Measurements from ENCODE around the gene NPNT. TPM values are rescaled to one million over a fixed set of nuclear protein-coding genes. Genes with fewer than 3 reads are reported as not detected.
A peak's percentile ranks its signal among the peaks of the same experiment; 100 is the strongest.

The NPNT gene
- total RNA-seq, 4 donors from 2014 or later, result 15.6 to 53.8 (median 40.7) TPM

DNA sequence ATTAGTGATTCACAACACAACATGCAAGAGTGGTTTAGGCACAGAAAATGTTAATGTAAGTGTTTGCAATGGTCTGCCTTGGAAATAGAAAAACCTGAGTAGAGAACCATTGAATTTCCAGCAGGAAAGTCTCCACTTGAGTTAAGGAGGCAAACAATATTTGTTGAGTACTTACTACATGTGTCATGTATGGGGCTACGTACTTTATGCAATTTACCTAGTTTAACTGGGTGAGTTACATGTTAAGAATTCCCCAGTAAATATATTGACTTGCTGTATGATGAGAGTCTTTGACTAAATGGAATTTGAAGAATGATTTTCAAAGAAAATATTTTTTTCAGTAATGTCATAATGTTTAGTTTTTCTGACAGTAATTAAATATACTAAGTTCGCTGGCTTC, 7.8 kb upstream of the NPNT start:
- no peak for DNase-seq (ENCODE audit: low spot score in 2 of 2)
- WGBS, 2 donors, result 76 to 83% methylated on average over 2 of the region's 2 CpGs
- H3K36me3 ChIP-seq, result no peaks in the 10 kb centered on the region
- peaks cover 0 to 8% (median 0%) of the 10 kb centered on the region in 4 donors for H3K9me3 ChIP-seq
- no peak overlapping the region for H3K27ac ChIP-seq
- no peak overlapping the region for H3K4me3 ChIP-seq
- TF ChIP-seq, protein P1, sequence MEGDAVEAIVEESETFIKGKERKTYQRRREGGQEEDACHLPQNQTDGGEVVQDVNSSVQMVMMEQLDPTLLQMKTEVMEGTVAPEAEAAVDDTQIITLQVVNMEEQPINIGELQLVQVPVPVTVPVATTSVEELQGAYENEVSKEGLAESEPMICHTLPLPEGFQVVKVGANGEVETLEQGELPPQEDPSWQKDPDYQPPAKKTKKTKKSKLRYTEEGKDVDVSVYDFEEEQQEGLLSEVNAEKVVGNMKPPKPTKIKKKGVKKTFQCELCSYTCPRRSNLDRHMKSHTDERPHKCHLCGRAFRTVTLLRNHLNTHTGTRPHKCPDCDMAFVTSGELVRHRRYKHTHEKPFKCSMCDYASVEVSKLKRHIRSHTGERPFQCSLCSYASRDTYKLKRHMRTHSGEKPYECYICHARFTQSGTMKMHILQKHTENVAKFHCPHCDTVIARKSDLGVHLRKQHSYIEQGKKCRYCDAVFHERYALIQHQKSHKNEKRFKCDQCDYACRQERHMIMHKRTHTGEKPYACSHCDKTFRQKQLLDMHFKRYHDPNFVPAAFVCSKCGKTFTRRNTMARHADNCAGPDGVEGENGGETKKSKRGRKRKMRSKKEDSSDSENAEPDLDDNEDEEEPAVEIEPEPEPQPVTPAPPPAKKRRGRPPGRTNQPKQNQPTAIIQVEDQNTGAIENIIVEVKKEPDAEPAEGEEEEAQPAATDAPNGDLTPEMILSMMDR (IDR thresholded peaks at IDR 0.05), result no peak
- no peak for TF ChIP-seq EP300 (IDR thresholded peaks at IDR 0.05)
- no peak for TF ChIP-seq POLR2A (IDR thresholded peaks at IDR 0.05)
- H3K4me1 ChIP-seq, result no peaks in the 10 kb centered on the region
- H3K27me3 ChIP-seq, result no peaks in the 10 kb centered on the region

DNA sequence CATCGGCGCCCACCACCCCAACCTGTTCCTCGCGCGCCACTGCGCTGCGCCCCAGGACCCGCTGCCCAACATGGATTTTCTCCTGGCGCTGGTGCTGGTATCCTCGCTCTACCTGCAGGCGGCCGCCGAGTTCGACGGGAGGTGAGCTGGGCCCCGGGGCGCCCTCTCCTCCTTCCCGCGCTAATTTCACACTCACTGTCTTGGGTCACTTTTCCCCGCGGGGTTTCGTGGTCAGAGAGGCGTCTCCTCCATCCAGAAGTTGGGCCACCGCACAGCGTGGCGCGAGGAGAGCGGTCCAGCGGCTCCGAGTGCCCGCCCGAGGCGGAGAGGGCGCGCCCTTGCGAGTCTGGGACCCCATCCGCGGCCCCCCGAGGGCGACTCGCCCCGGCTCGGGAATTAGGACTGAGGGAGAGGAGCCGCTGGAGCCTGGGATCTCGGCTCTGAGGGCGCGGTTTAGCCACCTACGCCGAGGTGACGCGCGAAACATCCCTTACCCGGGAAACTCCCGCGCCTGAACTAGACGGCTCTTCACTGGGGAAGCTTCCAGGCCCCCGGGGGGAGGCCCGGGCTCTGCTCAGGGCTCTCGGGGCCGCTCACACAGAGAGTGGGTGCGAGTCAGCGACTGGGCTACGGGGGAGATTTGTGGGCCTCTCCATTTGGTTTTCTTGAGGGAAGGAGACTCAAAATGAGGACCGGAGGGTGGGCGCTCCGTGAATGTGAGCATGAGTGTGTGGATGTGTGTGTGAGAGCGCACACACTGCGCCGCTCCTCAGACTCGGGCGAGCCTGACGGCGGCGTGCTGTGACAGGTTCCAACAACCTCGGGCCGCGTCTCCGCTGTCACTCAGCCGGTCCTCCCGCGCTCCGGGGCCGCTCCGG, 551 bp downstream of the NPNT start:
- no peaks in the 10 kb centered on the region for H3K9me3 ChIP-seq
- H3K4me3 ChIP-seq, result peak overlapping the region; percentile 47 to 68 (median 58)
- peak overlapping the region; percentile 39 to 81 (median 75) for H3K27ac ChIP-seq
- no peak for DNase-seq (ENCODE audit: low spot score in 2 of 2)
- peaks cover 0 to 30% (median 0%) of the 10 kb centered on the region in 4 donors for H3K4me1 ChIP-seq
- peaks cover 0 to 29% of the 10 kb centered on the region in 2 donors for H3K27me3 ChIP-seq
- WGBS, 2 donors, result 1 to 2% methylated on average over 49 to 72 of the region's 84 CpGs
- no peaks in the 10 kb centered on the region for H3K36me3 ChIP-seq
- TF ChIP-seq, protein P1 (IDR thresholded peaks at IDR 0.05), result peak in 1 of 5 experiments; percentile 10
- TF ChIP-seq POLR2A (IDR thresholded peaks at IDR 0.05), result no peak

DNA sequence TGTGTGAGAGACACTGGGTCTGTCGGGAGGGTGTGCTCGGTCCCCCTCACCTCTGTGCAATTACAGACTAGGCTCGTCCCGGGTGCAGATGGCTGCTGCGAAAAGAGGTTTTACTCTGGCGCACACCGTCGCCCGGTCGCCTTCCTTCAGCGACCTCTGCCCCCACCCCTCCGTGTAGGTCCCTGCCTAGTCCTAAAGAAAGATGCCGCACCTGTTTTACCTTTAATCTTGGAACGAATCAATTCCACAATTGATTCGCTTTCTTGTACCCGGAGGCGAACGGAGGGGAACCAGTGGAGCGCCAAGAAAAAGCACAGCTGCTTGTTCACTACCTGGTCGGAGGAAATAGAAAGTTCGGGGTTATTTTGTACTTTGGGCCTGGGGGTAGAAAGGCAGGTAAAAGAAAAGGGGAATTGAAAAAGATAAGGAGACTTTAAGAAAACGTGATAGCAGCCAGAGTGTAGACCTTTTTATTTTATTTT, 1.2 kb downstream of the NPNT start:
- Histone ChIP-seq H3K27me3 (peaks cover 0 to 29% of the 10 kb centered on the region in 2 donors), H3K4me3 (peak overlapping the region; percentile 47 to 68 (median 58)), H3K9me3 (no peaks in the 10 kb centered on the region), H3K4me1 (peaks cover 0 to 30% (median 0%) of the 10 kb centered on the region in 4 donors), H3K36me3 (no peaks in the 10 kb centered on the region), H3K27ac (peak overlapping the region in 2 of 4 donors; percentile 72 to 81)
- TF ChIP-seq POLR2A (IDR thresholded peaks at IDR 0.05) (no peak), EP300 (IDR thresholded peaks at IDR 0.05) (no peak)
- TF ChIP-seq, protein P1 (IDR thresholded peaks at IDR 0.05), result no peak
- no peak for DNase-seq (ENCODE audit: low spot score in 2 of 2)
- WGBS, 2 donors, result 7 to 9% methylated on average over 20 to 22 of the region's 22 CpGs

DNA sequence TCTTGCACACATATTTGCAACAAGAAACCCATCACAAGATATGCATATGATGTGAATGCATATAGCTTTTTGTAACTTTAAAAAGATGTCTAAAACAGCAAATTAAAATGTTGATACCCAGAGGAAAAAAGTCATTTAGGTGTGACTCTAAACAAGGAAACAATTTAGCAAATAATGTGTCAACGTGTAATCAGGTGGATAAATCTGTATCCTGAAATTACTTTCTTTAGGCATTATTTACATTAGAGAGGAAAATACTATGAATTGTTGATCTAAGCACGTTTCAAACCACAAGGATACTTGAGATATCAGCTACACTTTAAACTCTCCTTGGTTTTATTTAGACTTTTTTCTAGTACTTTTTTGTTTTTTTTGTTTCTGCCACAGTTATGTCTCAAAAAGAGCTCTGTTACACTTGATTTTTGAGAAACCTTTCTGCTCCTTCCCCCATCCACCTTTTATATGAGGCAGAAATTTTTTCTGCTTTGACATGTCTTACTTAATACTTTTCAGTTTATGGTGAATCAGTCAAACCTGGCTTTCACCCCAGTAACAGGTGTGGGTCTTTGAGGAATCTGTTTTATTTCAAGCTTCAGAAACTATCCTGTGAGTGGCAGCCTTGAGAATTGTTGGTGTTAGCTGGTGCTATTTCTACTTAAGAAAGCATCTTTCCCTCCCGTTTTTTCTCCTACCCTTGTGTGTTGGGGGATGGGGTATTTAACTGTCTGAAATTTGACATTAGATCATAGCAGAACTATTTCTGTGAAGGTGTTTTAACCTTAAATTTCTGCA, 1.9 kb downstream of the NPNT start:
- Histone ChIP-seq H3K36me3 (no peaks in the 10 kb centered on the region), H3K4me3 (peak overlapping the region in 2 of 4 donors; percentile 57 to 68), H3K4me1 (peaks cover 0 to 34% (median 0%) of the 10 kb centered on the region in 4 donors), H3K9me3 (no peaks in the 10 kb centered on the region), H3K27ac (peak overlapping the region in 1 of 4 donors; percentile 81), H3K27me3 (peaks cover 0 to 29% of the 10 kb centered on the region in 2 donors)
- TF ChIP-seq POLR2A (IDR thresholded peaks at IDR 0.05) (no peak), EP300 (IDR thresholded peaks at IDR 0.05) (no peak)
- TF ChIP-seq, protein P1 (IDR thresholded peaks at IDR 0.05), result no peak
- 28 to 33% methylated on average over 3 of the region's 3 CpGs for WGBS, 2 donors
- DNase-seq (ENCODE audit: low spot score in 2 of 2), result no peak

Data from tibial nerve (tissue), 4 donors.